ENCODE data around the gene PHRF1.

The PHRF1 gene

GRCh38 chr11:660681-661444 is 84.6 kb downstream of the PHRF1 start:
- DNase-seq, result no peak

All from NCI-H1436 treated with DMSO at 0.1 percent for 48 hours (cell line).